ENCODE results near the gene AGPAT1.
"Not testable (repeated sequence)": the region's sequence is repeated elsewhere in the genome, so short reads cannot be mapped to it uniquely, and the experiment has no call there.

AGPAT1 gene

GRCh38 chr6:32151181-32151862 lies 24.6 kb downstream of the AGPAT1 start:
- H3K4me1 ChIP-seq (ENCODE audit: control insufficient read depth, insufficient read depth, low read length): peaks cover 44% of the 10 kb centered on the region
- peak overlapping the region; percentile 49 for H3K4me3 ChIP-seq (ENCODE audit: low read depth, low read length)
- no peak overlapping the region for H3K9ac ChIP-seq (ENCODE audit: low read length)
- peaks cover 36% of the 10 kb centered on the region for H3K27me3 ChIP-seq (ENCODE audit: control insufficient read depth, insufficient read depth, low read length)
- H3K27ac ChIP-seq (ENCODE audit: low read depth, low read length): no peak overlapping the region
- peaks cover 7% of the 10 kb centered on the region for H3K36me3 ChIP-seq (ENCODE audit: control insufficient read depth, insufficient read depth, low read length)
- H3K9me3 ChIP-seq (ENCODE audit: control insufficient read depth, insufficient read depth, low read depth, low read length): no peaks in the 10 kb centered on the region

GRCh38 chr6:32149932-32150870 lies 25.7 kb downstream of the AGPAT1 start:
- no peaks in the 10 kb centered on the region for H3K36me3 ChIP-seq (ENCODE audit: control insufficient read depth, insufficient read depth, low read length)
- peaks cover 52% of the 10 kb centered on the region for H3K4me1 ChIP-seq (ENCODE audit: control insufficient read depth, insufficient read depth, low read length)
- H3K9me3 ChIP-seq (ENCODE audit: control insufficient read depth, insufficient read depth, low read depth, low read length): no peaks in the 10 kb centered on the region
- peaks cover 36% of the 10 kb centered on the region for H3K27me3 ChIP-seq (ENCODE audit: control insufficient read depth, insufficient read depth, low read length)
- peak overlapping the region; percentile 56 for H3K4me3 ChIP-seq (ENCODE audit: low read depth, low read length)
- no peak overlapping the region for H3K9ac ChIP-seq (ENCODE audit: low read length)
- no peak overlapping the region for H3K27ac ChIP-seq (ENCODE audit: low read depth, low read length)

GRCh38 chr6:32149092-32149755 lies 26.7 kb downstream of the AGPAT1 start:
- peaks cover 45% of the 10 kb centered on the region for H3K4me1 ChIP-seq (ENCODE audit: control insufficient read depth, insufficient read depth, low read length)

GRCh38 chr6:32148289-32149091 lies 27.4 kb downstream of the AGPAT1 start:
- H3K36me3 ChIP-seq (ENCODE audit: control insufficient read depth, insufficient read depth, low read length): no peaks in the 10 kb centered on the region
- no peak overlapping the region for H3K9ac ChIP-seq (ENCODE audit: low read length)
- no peak overlapping the region for H3K27ac ChIP-seq (ENCODE audit: low read depth, low read length)
- H3K27me3 ChIP-seq (ENCODE audit: control insufficient read depth, insufficient read depth, low read length): peaks cover 36% of the 10 kb centered on the region
- H3K4me3 ChIP-seq (ENCODE audit: low read depth, low read length): peak overlapping the region; percentile 56
- no peaks in the 10 kb centered on the region for H3K9me3 ChIP-seq (ENCODE audit: control insufficient read depth, insufficient read depth, low read depth, low read length)
- H3K4me1 ChIP-seq (ENCODE audit: control insufficient read depth, insufficient read depth, low read length): peaks cover 45% of the 10 kb centered on the region

More at GRCh38 chr6:32149092-32149755, 26.7 kb downstream of the AGPAT1 start:
- H3K36me3 ChIP-seq (ENCODE audit: control insufficient read depth, insufficient read depth, low read length): no peaks in the 10 kb centered on the region
- H3K27me3 ChIP-seq (ENCODE audit: control insufficient read depth, insufficient read depth, low read length): peaks cover 36% of the 10 kb centered on the region
- peak overlapping the region; percentile 56 for H3K4me3 ChIP-seq (ENCODE audit: low read depth, low read length)
- no peak overlapping the region for H3K27ac ChIP-seq (ENCODE audit: low read depth, low read length)
- H3K9ac ChIP-seq (ENCODE audit: low read length): no peak overlapping the region
- no peaks in the 10 kb centered on the region for H3K9me3 ChIP-seq (ENCODE audit: control insufficient read depth, insufficient read depth, low read depth, low read length)

- H3K27ac ChIP-seq (ENCODE audit: low read depth, low read length): no peak overlapping the region
These were observed 28.3 kb downstream of the AGPAT1 start for GRCh38 chr6:32147401-32148132.

GRCh38 chr6:32146687-32147086 lies 29.2 kb downstream of the AGPAT1 start:
- H3K36me3 ChIP-seq (ENCODE audit: control insufficient read depth, insufficient read depth, low read length): no peaks in the 10 kb centered on the region
- no peak overlapping the region for H3K9ac ChIP-seq (ENCODE audit: low read length)
- peaks cover 38% of the 10 kb centered on the region for H3K4me1 ChIP-seq (ENCODE audit: control insufficient read depth, insufficient read depth, low read length)
- no peak overlapping the region for H3K27ac ChIP-seq (ENCODE audit: low read depth, low read length)
- H3K27me3 ChIP-seq (ENCODE audit: control insufficient read depth, insufficient read depth, low read length): peaks cover 27% of the 10 kb centered on the region
- 0 out of 2 replicates have a peak overlapping the region, but pooled peaks have one; percentile 8 for H3K4me3 ChIP-seq (ENCODE audit: low read depth, low read length)
- H3K9me3 ChIP-seq (ENCODE audit: control insufficient read depth, insufficient read depth, low read depth, low read length): no peaks in the 10 kb centered on the region

More at GRCh38 chr6:32147401-32148132, 28.3 kb downstream of the AGPAT1 start:
- Histone ChIP-seq H3K4me3 (ENCODE audit: low read depth, low read length) (peak overlapping the region; percentile 56), H3K9me3 (ENCODE audit: control insufficient read depth, insufficient read depth, low read depth, low read length) (no peaks in the 10 kb centered on the region), H3K9ac (ENCODE audit: low read length) (no peak overlapping the region), H3K27me3 (ENCODE audit: control insufficient read depth, insufficient read depth, low read length) (peaks cover 34% of the 10 kb centered on the region), H3K36me3 (ENCODE audit: control insufficient read depth, insufficient read depth, low read length) (no peaks in the 10 kb centered on the region), H3K4me1 (ENCODE audit: control insufficient read depth, insufficient read depth, low read length) (peaks cover 45% of the 10 kb centered on the region)

- Histone ChIP-seq H3K36me3 (ENCODE audit: control insufficient read depth, insufficient read depth, low read length) (no peaks in the 10 kb centered on the region), H3K4me1 (ENCODE audit: control insufficient read depth, insufficient read depth, low read length) (peaks cover 36% of the 10 kb centered on the region), H3K9ac (ENCODE audit: low read length) (no peak overlapping the region), H3K4me3 (ENCODE audit: low read depth, low read length) (no peak overlapping the region), H3K27me3 (ENCODE audit: control insufficient read depth, insufficient read depth, low read length) (peaks cover 24% of the 10 kb centered on the region), H3K27ac (ENCODE audit: low read depth, low read length) (no peak overlapping the region), H3K9me3 (ENCODE audit: control insufficient read depth, insufficient read depth, low read depth, low read length) (no peaks in the 10 kb centered on the region)
These were observed 29.6 kb downstream of the AGPAT1 start for GRCh38 chr6:32146287-32146686.

GRCh38 chr6:32144238-32144637 lies 31.6 kb downstream of the AGPAT1 start:
- H3K9me3 ChIP-seq (ENCODE audit: control insufficient read depth, insufficient read depth, low read depth, low read length); H3K4me3 ChIP-seq (ENCODE audit: low read depth, low read length); H3K27ac ChIP-seq (ENCODE audit: low read depth, low read length); H3K36me3 ChIP-seq (ENCODE audit: control insufficient read depth, insufficient read depth, low read length); H3K27me3 ChIP-seq (ENCODE audit: control insufficient read depth, insufficient read depth, low read length); H3K9ac ChIP-seq (ENCODE audit: low read length): not testable (repeated sequence)
- peaks cover 22% of the 10 kb centered on the region for H3K4me1 ChIP-seq (ENCODE audit: control insufficient read depth, insufficient read depth, low read length)

- H3K36me3 ChIP-seq (ENCODE audit: control insufficient read depth, insufficient read depth, low read length): no peaks in the 10 kb centered on the region
- H3K4me1 ChIP-seq (ENCODE audit: control insufficient read depth, insufficient read depth, low read length): no peaks in the 10 kb centered on the region
- no peak overlapping the region for H3K9ac ChIP-seq (ENCODE audit: low read length)
- H3K27me3 ChIP-seq (ENCODE audit: control insufficient read depth, insufficient read depth, low read length): no peaks in the 10 kb centered on the region
- H3K9me3 ChIP-seq (ENCODE audit: control insufficient read depth, insufficient read depth, low read depth, low read length): no peaks in the 10 kb centered on the region
- H3K27ac ChIP-seq (ENCODE audit: low read depth, low read length): no peak overlapping the region
- H3K4me3 ChIP-seq (ENCODE audit: low read depth, low read length): no peak overlapping the region
These were observed 35.4 kb downstream of the AGPAT1 start for GRCh38 chr6:32140420-32141046.

Measured in HUES6 (cell line).